ENCODE measurements around the gene DKK3.

The DKK3 gene

GRCh38 chr11:12029738-12030363 lies 21.4 kb upstream of the DKK3 start:
- DNase-seq: no peak

GRCh38 chr11:12029119-12029518 lies 20.7 kb upstream of the DKK3 start:
- DNase-seq: no peak

- no peak for DNase-seq
Measured at GRCh38 chr11:12028303-12028702, 19.9 kb upstream of the DKK3 start.

GRCh38 chr11:12026331-12027211 lies 18.1 kb upstream of the DKK3 start:
- no peak for DNase-seq

- DNase-seq: no peak
Measured at GRCh38 chr11:12024254-12024926, 16.0 kb upstream of the DKK3 start.

GRCh38 chr11:12023015-12023414 lies 14.6 kb upstream of the DKK3 start:
- DNase-seq: no peak

- no peak for DNase-seq
Measured at GRCh38 chr11:12020546-12020945, 12.1 kb upstream of the DKK3 start.

- DNase-seq: no peak
Measured at GRCh38 chr11:12019866-12020416, 11.5 kb upstream of the DKK3 start.

- DNase-seq: no peak
Measured at GRCh38 chr11:12019337-12019736, 10.9 kb upstream of the DKK3 start.

GRCh38 chr11:12017865-12018453 lies 9.5 kb upstream of the DKK3 start:
- no peak for DNase-seq

GRCh38 chr11:12017243-12017678 lies 8.8 kb upstream of the DKK3 start:
- no peak for DNase-seq

- no peak for DNase-seq
Measured at GRCh38 chr11:12016246-12016645, 7.8 kb upstream of the DKK3 start.

- DNase-seq: no peak
Measured at GRCh38 chr11:12015486-12015885, 7.1 kb upstream of the DKK3 start.

- no peak for DNase-seq
Measured at GRCh38 chr11:12013781-12014180, 5.4 kb upstream of the DKK3 start.

- no peak for DNase-seq
Measured at GRCh38 chr11:12009617-12010321, 1.3 kb upstream of the DKK3 start.

GRCh38 chr11:12008790-12009616 lies 577 bp upstream of the DKK3 start:
- no peak for DNase-seq

- DNase-seq: no peak
Measured at GRCh38 chr11:12007230-12007593, 1.2 kb downstream of the DKK3 start.

- DNase-seq: no peak
Measured at GRCh38 chr11:12006552-12007229, 1.7 kb downstream of the DKK3 start.

GRCh38 chr11:12005476-12005875 lies 3.0 kb downstream of the DKK3 start:
- no peak for DNase-seq

- no peak for DNase-seq
Measured at GRCh38 chr11:12005061-12005460, 3.4 kb downstream of the DKK3 start.

GRCh38 chr11:12003815-12004214 lies 4.6 kb downstream of the DKK3 start:
- DNase-seq: no peak

Data from activated naive CD4-positive, alpha-beta T cell treated with Interleukin-2 at 50 U/mL for 16 hours (primary cell).